PC-3 (cell line): ENCODE data around the gene C1orf159. TPM values are rescaled to one million over a fixed set of nuclear protein-coding genes. Genes with fewer than 3 reads are reported as not detected.

Experiments used
- ATAC-seq: fragments of 200-7000 bp; cut with Tn5 transposase; 2 replicates; pipeline ENCODE4 v1.9.1; 2020; ENCODE audit warnings: mild to moderate bottlenecking, moderate library complexity
- BruUV-seq: library from RNA; stranded (reverse); fragments of 400-500 nt; replicated peaks from 2 replicates; lab custom pipeline; 2021; lab: Mats Ljungman, UMichigan
- CTCF ChIA-PET: fragments of 300-600 bp; sonication (Branson Sonifier 250); formaldehyde crosslinking; loops from one replicate; lab custom pipeline; 2022; ENCODE audit warnings: antibody characterized with exemption; lab: Charles Lee
- POLR2A ChIA-PET: fragments of 300-600 bp; sonication (Branson Sonifier 250); formaldehyde crosslinking; loops from one replicate; lab custom pipeline; 2022; ENCODE audit warnings: antibody characterized with exemption; ENCODE audit not compliant: unreplicated experiment; lab: Charles Lee
- DNase-seq: peaks from one replicate; pipeline ENCODE4 v3.0.0-alpha.2; 2015
- H2AFZ ChIP-seq: fragments of 300-600 bp; sonication (generic); 2 replicates; pipeline ENCODE4 v1.6.0; 2016; ENCODE audit warnings: antibody characterized with exemption, low read length
- H3F3A ChIP-seq: fragments of 300-600 bp; sonication (generic); one replicate; pipeline ENCODE4 v1.6.0; 2017; ENCODE audit warnings: antibody characterized with exemption, low read length, control low read depth, mild to moderate bottlenecking; ENCODE audit not compliant: unreplicated experiment
- H3K27ac ChIP-seq: fragments of 300-600 bp; sonication (generic); 2 replicates; pipeline ENCODE4 v1.5.1; 2016; ENCODE audit warnings: mild to moderate bottlenecking, low read length
- H3K27me3 ChIP-seq: fragments of 300-600 bp; sonication (generic); 2 replicates; pipeline ENCODE4 v1.6.1; 2016; ENCODE audit warnings: low read length, mixed read lengths
- H3K36me3 ChIP-seq: fragments of 300-600 bp; sonication (generic); 2 replicates; pipeline ENCODE4 v1.6.1; 2016; ENCODE audit warnings: low read depth, mixed run types, low read length, mixed read lengths
- H3K4me1 ChIP-seq: fragments of 300-600 bp; sonication (generic); 2 replicates; pipeline ENCODE4 v1.5.1; 2016; ENCODE audit warnings: low read length; ENCODE audit not compliant: insufficient read depth
- H3K4me2 ChIP-seq: fragments of 300-600 bp; sonication (generic); 2 replicates; pipeline ENCODE4 v1.6.0; 2016; ENCODE audit warnings: low read length
- H3K4me3 ChIP-seq: fragments of 300-600 bp; sonication (generic); 2 replicates; pipeline ENCODE4 v1.5.1; 2016; ENCODE audit warnings: mild to moderate bottlenecking, low read length, mixed read lengths
- H3K79me2 ChIP-seq: fragments of 300-600 bp; sonication (generic); 2 replicates; pipeline ENCODE4 v1.6.1; 2017; ENCODE audit warnings: low read length, mixed read lengths
- H3K9ac ChIP-seq: fragments of 300-600 bp; sonication (generic); 2 replicates; pipeline ENCODE4 v1.6.0; 2016; ENCODE audit warnings: mild to moderate bottlenecking, low read length
- H3K9me2 ChIP-seq: fragments of 300-600 bp; sonication (generic); replicated peaks from 2 replicates; pipeline ENCODE4 v1.6.1; 2016; ENCODE audit warnings: mixed run types, low read length, mixed read lengths
- H3K9me3 ChIP-seq: fragments of 300-600 bp; sonication (generic); 2 replicates; pipeline ENCODE4 v1.6.1; 2016; ENCODE audit warnings: low read length, mixed read lengths
- H4K20me1 ChIP-seq: fragments of 300-600 bp; sonication (generic); 2 replicates; pipeline ENCODE4 v1.6.1; 2016; ENCODE audit warnings: low read length, mixed read lengths
- EZH2 ChIP-seq: fragments of 300-600 bp; sonication (generic); IDR thresholded peaks from one replicate; pipeline ENCODE4 v1.6.1; 2017; ENCODE audit warnings: antibody characterized with exemption, mild to moderate bottlenecking, low read length; ENCODE audit not compliant: unreplicated experiment
- EZH2phosphoT487 ChIP-seq: fragments of 300-600 bp; sonication (generic); IDR thresholded peaks from 2 replicates; pipeline ENCODE4 v1.6.1; 2018; ENCODE audit warnings: mild to moderate bottlenecking, antibody characterized with exemption, low read length, borderline replicate concordance
- intact Hi-C: fragments of 100-400 bp; cut with micrococcal nuclease; formaldehyde crosslinking; loops from 2 replicates; pipeline ENCODE4 v1.9.0; 2023
- total RNA-seq: library from RNA; depleted of rRNA; stranded (reverse); fragments of >200 nt; gene quantifications from 2 replicates; pipeline ENCODE4 v1.2.3, GENCODE V29; 2014
- TF ChIP-seq, protein P1 (sequence below): fragments of 300-600 bp; sonication (generic); conservative IDR thresholded peaks from 2 replicates; pipeline ENCODE4 v1.5.1; 2017; ENCODE audit warnings: antibody characterized with exemption, low read depth, mild to moderate bottlenecking, low read length

The C1orf159 gene
- total RNA-seq, 1 experiment from 2014 or later, result 78.0 TPM

- CTCF ChIA-PET, result interaction anchor here (0.8 kb wide), 1 partner anchor 35 kb away, joined by 5 read pairs; no protein-coding TSS in a partner anchor
- Histone ChIP-seq H2AFZ (no peak overlapping the region), H3F3A (no peaks in the 10 kb centered on the region), H3K9me2 (no peaks in the 10 kb centered on the region), H4K20me1 (no peaks in the 10 kb centered on the region), H3K9me3 (no peaks in the 10 kb centered on the region), H3K4me3 (no peak overlapping the region), H3K36me3 (no peaks in the 10 kb centered on the region), H3K9ac (no peak overlapping the region), H3K79me2 (no peaks in the 10 kb centered on the region), H3K27me3 (no peaks in the 10 kb centered on the region), H3K27ac (no peak overlapping the region), H3K4me2 (no peak overlapping the region), H3K4me1 (peaks cover 15% of the 10 kb centered on the region)
- intact Hi-C loops, result no loop called here
- ATAC-seq (no peak), DNase-seq (no peak)
- BruUV-seq, result no TSS peak
- POLR2A ChIA-PET, result interaction anchor here (0.7 kb wide), 1 partner anchor 100 kb away, joined by 4 read pairs; no protein-coding TSS in a partner anchor
- TF ChIP-seq EZH2, result no peak
- no peak for TF ChIP-seq EZH2phosphoT487
- TF ChIP-seq, protein P1, sequence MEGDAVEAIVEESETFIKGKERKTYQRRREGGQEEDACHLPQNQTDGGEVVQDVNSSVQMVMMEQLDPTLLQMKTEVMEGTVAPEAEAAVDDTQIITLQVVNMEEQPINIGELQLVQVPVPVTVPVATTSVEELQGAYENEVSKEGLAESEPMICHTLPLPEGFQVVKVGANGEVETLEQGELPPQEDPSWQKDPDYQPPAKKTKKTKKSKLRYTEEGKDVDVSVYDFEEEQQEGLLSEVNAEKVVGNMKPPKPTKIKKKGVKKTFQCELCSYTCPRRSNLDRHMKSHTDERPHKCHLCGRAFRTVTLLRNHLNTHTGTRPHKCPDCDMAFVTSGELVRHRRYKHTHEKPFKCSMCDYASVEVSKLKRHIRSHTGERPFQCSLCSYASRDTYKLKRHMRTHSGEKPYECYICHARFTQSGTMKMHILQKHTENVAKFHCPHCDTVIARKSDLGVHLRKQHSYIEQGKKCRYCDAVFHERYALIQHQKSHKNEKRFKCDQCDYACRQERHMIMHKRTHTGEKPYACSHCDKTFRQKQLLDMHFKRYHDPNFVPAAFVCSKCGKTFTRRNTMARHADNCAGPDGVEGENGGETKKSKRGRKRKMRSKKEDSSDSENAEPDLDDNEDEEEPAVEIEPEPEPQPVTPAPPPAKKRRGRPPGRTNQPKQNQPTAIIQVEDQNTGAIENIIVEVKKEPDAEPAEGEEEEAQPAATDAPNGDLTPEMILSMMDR, result no peak
These were observed 41.1 kb upstream of the C1orf159 start for GRCh38 chr1:1157033-1157365.

DNA sequence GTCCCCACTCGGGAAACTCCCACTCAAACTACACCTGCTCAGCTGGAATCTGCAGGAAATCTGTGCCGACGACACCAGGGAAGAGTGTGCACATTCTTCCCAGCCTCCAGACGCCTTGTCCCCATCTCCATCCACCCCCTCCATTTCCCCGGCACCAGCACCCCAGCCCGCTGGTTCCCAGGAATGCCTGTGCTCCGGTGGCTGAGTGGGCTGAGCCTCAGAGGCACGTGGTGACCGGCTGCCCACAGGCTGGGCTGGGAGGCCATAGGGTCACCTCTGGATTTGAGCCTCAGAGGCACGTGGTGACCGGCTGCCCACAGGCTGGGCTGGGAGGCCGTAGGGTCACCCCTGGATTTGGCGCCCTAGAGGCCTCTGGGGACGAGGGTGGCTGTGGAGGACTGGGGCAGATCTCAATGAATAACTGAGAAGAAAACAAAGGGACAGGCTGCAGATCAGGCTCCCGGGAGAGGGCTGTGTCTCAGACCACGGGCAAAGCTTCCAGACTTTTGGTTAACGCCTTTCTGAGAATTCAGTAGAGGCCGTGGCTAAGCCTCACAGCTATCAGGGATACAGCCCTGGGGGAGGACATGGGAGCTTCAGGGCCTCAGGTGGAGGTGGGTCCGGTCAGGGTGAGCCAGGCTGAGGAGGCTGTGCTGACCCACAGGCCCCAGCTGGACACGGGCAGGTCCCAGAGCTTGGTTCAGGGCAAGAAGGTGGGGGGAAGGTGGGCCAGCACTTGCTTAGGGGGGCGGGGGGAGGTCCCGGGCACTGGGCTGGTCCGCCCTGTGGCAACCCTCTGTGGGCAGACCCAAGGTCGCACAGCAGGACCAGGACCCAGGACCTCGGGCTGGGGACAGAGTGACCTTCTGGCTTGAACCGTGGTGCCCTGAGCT is 40.5 kb upstream of the C1orf159 start:
- H3K4me2 ChIP-seq, result no peak overlapping the region
- no peaks in the 10 kb centered on the region for H3F3A ChIP-seq
- H3K9me2 ChIP-seq, result no peaks in the 10 kb centered on the region
- H3K79me2 ChIP-seq, result no peaks in the 10 kb centered on the region
- no peak for TF ChIP-seq EZH2phosphoT487
- TF ChIP-seq, protein P1, result no peak
- no peak for TF ChIP-seq EZH2
- no peak overlapping the region for H3K4me3 ChIP-seq
- no peak for ATAC-seq
- H3K27ac ChIP-seq, result no peak overlapping the region
- peaks cover 15% of the 10 kb centered on the region for H3K4me1 ChIP-seq
- ChIA-PET POLR2A (no interaction called here), CTCF (interaction anchor here (0.8 kb wide), 1 partner anchor 35 kb away, joined by 5 read pairs; no protein-coding TSS in a partner anchor)
- no peak overlapping the region for H3K9ac ChIP-seq
- intact Hi-C loops, result no loop called here
- no peaks in the 10 kb centered on the region for H3K27me3 ChIP-seq
- H3K9me3 ChIP-seq, result no peaks in the 10 kb centered on the region
- no peak overlapping the region for H2AFZ ChIP-seq
- H4K20me1 ChIP-seq, result no peaks in the 10 kb centered on the region
- H3K36me3 ChIP-seq, result no peaks in the 10 kb centered on the region
- no TSS peak for BruUV-seq
- DNase-seq, result no peak

DNA sequence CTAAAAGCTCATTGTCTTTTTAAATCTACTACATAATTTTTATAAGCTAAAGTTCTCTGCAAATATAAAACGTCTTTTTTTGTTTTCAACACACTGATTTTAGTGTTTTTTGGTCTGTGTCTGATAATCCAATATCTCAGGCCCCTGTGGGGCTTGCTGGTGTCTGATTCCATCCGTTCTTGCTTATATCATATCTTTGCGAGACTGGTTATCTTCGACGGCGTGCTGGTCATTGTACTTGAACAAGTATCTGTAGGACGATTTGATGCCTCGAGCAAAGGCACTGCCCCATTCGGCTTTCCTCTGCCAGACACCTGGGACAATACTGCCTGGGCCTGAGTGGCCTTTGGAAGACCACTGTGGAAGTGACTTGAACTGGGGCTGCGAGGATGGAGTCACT is 39.4 kb upstream of the C1orf159 start:
- Histone ChIP-seq H2AFZ (no peak overlapping the region), H3K4me2 (no peak overlapping the region), H3K27ac (no peak overlapping the region), H3K27me3 (no peaks in the 10 kb centered on the region), H3K9me3 (no peaks in the 10 kb centered on the region), H3K9me2 (no peaks in the 10 kb centered on the region), H4K20me1 (no peaks in the 10 kb centered on the region), H3F3A (no peaks in the 10 kb centered on the region), H3K4me1 (peaks cover 18% of the 10 kb centered on the region), H3K36me3 (no peaks in the 10 kb centered on the region), H3K79me2 (no peaks in the 10 kb centered on the region), H3K9ac (no peak overlapping the region), H3K4me3 (no peak overlapping the region)
- ChIA-PET POLR2A (interaction anchor here (0.6 kb wide), 1 partner anchor 82 kb away, joined by 4 read pairs; no protein-coding TSS in a partner anchor), CTCF (interaction anchor here (0.6 kb wide), 1 partner anchor 141 kb away, joined by 3 read pairs; no protein-coding TSS in a partner anchor)
- ATAC-seq, result no peak
- no peak for DNase-seq
- intact Hi-C loops, result no loop called here
- TF ChIP-seq EZH2phosphoT487 (no peak), EZH2 (no peak)
- TF ChIP-seq, protein P1, result no peak
- no TSS peak for BruUV-seq
